Ovary (tissue), 3 donors: ENCODE data around the gene GAB3.

Experiments
- EP300 ChIP-seq: sonication (generic); formaldehyde crosslinking; IDR thresholded peaks from one replicate; pipeline ENCODE4 v1.6.1; 2017; ENCODE audit warnings: antibody characterized with exemption
- POLR2A ChIP-seq: fragments of 450-650 bp; IDR thresholded peaks from one replicate; pipeline ENCODE4 v1.6.1; 2017; ENCODE audit warnings: antibody characterized with exemption, mild to moderate bottlenecking, moderate library complexity
- TF ChIP-seq, protein P1 (sequence below), 3 donors: fragments of 450-650 bp in 2 of 3; fragments of 200-600 bp in 1 of 3; IDR thresholded peaks; one replicate each; pipeline versions ENCODE4 v1.5.1 to v1.8.0; 2016 to 2022; ENCODE audit warnings: antibody characterized with exemption in 3 of 3, mild to moderate bottlenecking in 1 of 3
- donor health status: DM: no; HTN: no; CAD: no.

DNA sequence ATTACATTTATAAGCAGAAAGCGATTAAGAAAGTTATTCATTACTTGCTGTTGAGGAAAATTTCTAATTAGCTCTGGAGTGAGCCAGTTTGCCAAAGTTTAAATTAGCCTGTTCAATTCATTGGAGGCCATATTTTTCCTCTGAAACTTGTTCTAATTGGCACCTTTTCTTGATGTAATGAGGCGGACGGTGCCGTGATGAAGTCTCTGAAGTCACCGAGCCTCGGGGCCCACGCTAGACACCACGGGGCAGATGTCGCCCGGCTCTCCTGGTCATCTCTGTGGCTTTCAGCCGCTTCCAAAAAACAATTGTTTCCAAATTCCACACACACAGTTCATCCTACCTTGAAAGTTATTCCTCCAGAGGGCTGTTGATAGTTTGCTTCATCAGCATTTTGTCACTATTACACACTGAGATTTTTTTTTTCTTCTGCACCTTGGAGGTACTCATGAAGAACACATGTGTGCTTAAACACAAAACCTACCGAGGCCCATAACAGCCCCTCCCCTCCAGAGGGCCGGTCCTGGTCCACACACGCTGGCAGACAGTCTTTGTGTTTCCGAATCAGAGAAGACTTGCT lies 93.6 kb downstream of the GAB3 start:
- TF ChIP-seq, protein P1, sequence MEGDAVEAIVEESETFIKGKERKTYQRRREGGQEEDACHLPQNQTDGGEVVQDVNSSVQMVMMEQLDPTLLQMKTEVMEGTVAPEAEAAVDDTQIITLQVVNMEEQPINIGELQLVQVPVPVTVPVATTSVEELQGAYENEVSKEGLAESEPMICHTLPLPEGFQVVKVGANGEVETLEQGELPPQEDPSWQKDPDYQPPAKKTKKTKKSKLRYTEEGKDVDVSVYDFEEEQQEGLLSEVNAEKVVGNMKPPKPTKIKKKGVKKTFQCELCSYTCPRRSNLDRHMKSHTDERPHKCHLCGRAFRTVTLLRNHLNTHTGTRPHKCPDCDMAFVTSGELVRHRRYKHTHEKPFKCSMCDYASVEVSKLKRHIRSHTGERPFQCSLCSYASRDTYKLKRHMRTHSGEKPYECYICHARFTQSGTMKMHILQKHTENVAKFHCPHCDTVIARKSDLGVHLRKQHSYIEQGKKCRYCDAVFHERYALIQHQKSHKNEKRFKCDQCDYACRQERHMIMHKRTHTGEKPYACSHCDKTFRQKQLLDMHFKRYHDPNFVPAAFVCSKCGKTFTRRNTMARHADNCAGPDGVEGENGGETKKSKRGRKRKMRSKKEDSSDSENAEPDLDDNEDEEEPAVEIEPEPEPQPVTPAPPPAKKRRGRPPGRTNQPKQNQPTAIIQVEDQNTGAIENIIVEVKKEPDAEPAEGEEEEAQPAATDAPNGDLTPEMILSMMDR (IDR thresholded peaks at IDR 0.05): no peak
- no peak for TF ChIP-seq POLR2A
- TF ChIP-seq EP300: no peak
